GM23338 (cell line): ENCODE measurements around the gene HACL1. TPM values are rescaled to one million over a fixed set of nuclear protein-coding genes. Genes with fewer than 3 reads are reported as not detected.
A peak's percentile ranks its signal among the peaks of the same experiment; 100 is the strongest.

Experiments used
- ATAC-seq: fragments of 200-7000 bp; cut with Tn5 transposase; 3 replicates; pipeline ENCODE4 v1.9.1; 2020
- DNase-seq: peaks from one replicate; pipeline ENCODE4 v3.0.0-alpha.2; 2015; ENCODE audit warnings: low spot score
- H2AFZ ChIP-seq: fragments of 200-600 bp; sonication (generic); 2 replicates; pipeline ENCODE4 v1.8.0; 2016; ENCODE audit warnings: antibody characterized with exemption, mild to moderate bottlenecking, moderate library complexity
- H3F3A ChIP-seq: fragments of 200-600 bp; sonication (generic); replicated peaks from 2 replicates; pipeline ENCODE4 v1.8.0; 2017; ENCODE audit warnings: antibody characterized with exemption, mixed run types, low read depth
- H3K27ac ChIP-seq: fragments of 200-600 bp; sonication (generic); 2 replicates; pipeline ENCODE4 v1.6.1; 2016; ENCODE audit warnings: low read depth
- H3K27me3 ChIP-seq: fragments of 200-600 bp; sonication (generic); 2 replicates; pipeline ENCODE4 v1.8.0; 2016; ENCODE audit warnings: mild to moderate bottlenecking, mixed run types, moderate library complexity; ENCODE audit not compliant: insufficient read depth
- H3K36me3 ChIP-seq: fragments of 200-600 bp; sonication (generic); 2 replicates; pipeline ENCODE4 v1.8.0; 2016; ENCODE audit warnings: mild to moderate bottlenecking; ENCODE audit not compliant: insufficient read depth
- H3K4me1 ChIP-seq: fragments of 200-600 bp; sonication (generic); 2 replicates; pipeline ENCODE4 v1.8.0; 2016; ENCODE audit warnings: mild to moderate bottlenecking, moderate library complexity; ENCODE audit not compliant: insufficient read depth
- H3K4me2 ChIP-seq: fragments of 200-600 bp; sonication (generic); 2 replicates; pipeline ENCODE4 v1.7.1; 2017; ENCODE audit warnings: mixed run types
- H3K4me3 ChIP-seq: fragments of 200-600 bp; sonication (generic); 2 replicates; pipeline ENCODE4 v1.6.1; 2016; ENCODE audit warnings: mixed run types
- H3K79me2 ChIP-seq: fragments of 200-600 bp; sonication (generic); replicated peaks from 2 replicates; pipeline ENCODE4 v1.8.0; 2017; ENCODE audit warnings: mild to moderate bottlenecking; ENCODE audit not compliant: insufficient read depth
- H3K9me2 ChIP-seq: fragments of 200-600 bp; sonication (generic); 2 replicates; pipeline ENCODE4 v1.8.0; 2017; ENCODE audit not compliant: insufficient read depth
- H4K20me1 ChIP-seq: fragments of 200-600 bp; sonication (generic); replicated peaks from 2 replicates; pipeline ENCODE4 v1.8.0; 2017; ENCODE audit warnings: mild to moderate bottlenecking; ENCODE audit not compliant: insufficient read depth
- H3K27ac Mint-ChIP-seq: 2 replicates; pipeline ENCODE4 v1.8.0; 2020; ENCODE audit warnings: inconsistent platforms, mild to moderate bottlenecking, moderate library complexity, mixed read lengths
- H3K27me3 Mint-ChIP-seq: 3 replicates; pipeline ENCODE4 v1.8.0; 2022; ENCODE audit warnings: low read depth, mild to moderate bottlenecking, moderate library complexity, mixed read lengths, inconsistent platforms; ENCODE audit not compliant: insufficient read depth, poor library complexity
- H3K36me3 Mint-ChIP-seq: 3 replicates; pipeline ENCODE4 v1.8.0; 2021; ENCODE audit warnings: low read depth, mild to moderate bottlenecking, inconsistent platforms, moderate library complexity, mixed read lengths
- H3K4me1 Mint-ChIP-seq: 3 replicates; pipeline ENCODE4 v1.8.0; 2020; ENCODE audit warnings: mild to moderate bottlenecking, inconsistent platforms, mixed read lengths
- H3K4me3 Mint-ChIP-seq: 3 replicates; pipeline ENCODE4 v1.8.0; 2021; ENCODE audit warnings: moderate library complexity, mild to moderate bottlenecking, inconsistent platforms, mixed read lengths
- H3K9me3 Mint-ChIP-seq: 3 replicates; pipeline ENCODE4 v1.8.0; 2020; ENCODE audit warnings: moderate library complexity, mild to moderate bottlenecking, inconsistent platforms, mixed read lengths
- CREB1 ChIP-seq: fragments of 250-450 bp; sonication (Bioruptor Pico); IDR thresholded peaks from 2 replicates; pipeline ENCODE4 v1.5.0; 2020; ENCODE audit warnings: low read depth, mild to moderate bottlenecking, moderate library complexity
- EZH2phosphoT487 ChIP-seq: fragments of 200-600 bp; sonication (generic); IDR thresholded peaks from one replicate; pipeline ENCODE4 v1.8.1; 2018; ENCODE audit warnings: antibody characterized with exemption; ENCODE audit not compliant: unreplicated experiment
- JUNB ChIP-seq: IDR thresholded peaks from one replicate; pipeline ENCODE4 v1.6.1; 2016; ENCODE audit warnings: antibody characterized with exemption; ENCODE audit not compliant: unreplicated experiment
- NANOG ChIP-seq: IDR thresholded peaks from 2 replicates; pipeline ENCODE4 v1.6.1; 2016; ENCODE audit warnings: antibody characterized with exemption, borderline replicate concordance
- POLR2AphosphoS5 ChIP-seq: IDR thresholded peaks from 2 replicates; pipeline ENCODE4 v1.6.1; 2016; ENCODE audit warnings: antibody characterized with exemption, low read depth
- ZNF114 ChIP-seq: fragments of 250-450 bp; sonication (Bioruptor Pico); IDR thresholded peaks from 2 replicates; pipeline ENCODE4 v1.5.0; 2020; ENCODE audit warnings: mild to moderate bottlenecking, moderate library complexity
- ZNF331 ChIP-seq: fragments of 250-450 bp; sonication (Bioruptor Pico); IDR thresholded peaks from 2 replicates; pipeline ENCODE4 v1.5.0; 2020; ENCODE audit warnings: low read depth, mild to moderate bottlenecking, moderate library complexity
- polyA plus RNA-seq: library from polyadenylated mRNA; unstranded; fragments of >200 nt; fragmentation: Nextera tagmentation; extraction: Ambion mirVana; gene quantifications from 2 replicates; pipeline ENCODE4 v1.2.1, GENCODE V29; 2016
- total RNA-seq: library from RNA; depleted of rRNA; stranded (reverse); fragments of >200 nt; shearing (Covaris generic); gene quantifications from 2 replicates; pipeline ENCODE4 v1.2.3, GENCODE V29; 2014
- TF ChIP-seq, protein P1 (sequence below): IDR thresholded peaks from one replicate; pipeline ENCODE4 v1.6.1; 2018; ENCODE audit warnings: antibody characterized with exemption; ENCODE audit not compliant: unreplicated experiment
- TF ChIP-seq, protein P2 (sequence below), 2 experiments: fragments of 200-600 bp in 1 of 2; sonication (generic) in 1 of 2; conservative IDR thresholded peaks; 2 replicates each; pipeline versions ENCODE4 v1.5.1 to v1.6.1; 2016 to 2017; ENCODE audit warnings: antibody characterized with exemption in 2 of 2, low read depth in 2 of 2, mild to moderate bottlenecking in 2 of 2, moderate library complexity in 1 of 2

Gene HACL1
- total and polyA plus RNA-seq, 2 experiments from 2014 or later = 19.6 to 33.5 TPM

DNA sequence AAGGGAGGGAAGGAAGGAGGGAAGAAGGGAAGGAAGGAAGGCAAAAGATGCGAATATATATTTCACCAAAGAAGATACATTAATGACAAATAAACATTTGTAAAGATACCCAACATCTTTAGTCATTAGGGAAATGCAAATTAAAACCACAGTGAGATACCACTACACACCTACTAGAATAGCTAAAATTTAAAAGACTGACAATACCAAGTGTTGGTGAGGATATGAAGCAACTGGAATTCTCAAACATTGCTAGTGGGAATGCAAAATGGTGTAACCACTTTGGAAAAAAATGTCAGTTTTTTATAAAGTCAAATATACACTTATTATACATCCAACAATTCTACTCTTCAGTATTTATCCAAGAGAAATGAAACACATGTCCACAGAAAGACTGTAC is 75.6 kb downstream of the HACL1 start (continued):
- TF ChIP-seq, protein P1, sequence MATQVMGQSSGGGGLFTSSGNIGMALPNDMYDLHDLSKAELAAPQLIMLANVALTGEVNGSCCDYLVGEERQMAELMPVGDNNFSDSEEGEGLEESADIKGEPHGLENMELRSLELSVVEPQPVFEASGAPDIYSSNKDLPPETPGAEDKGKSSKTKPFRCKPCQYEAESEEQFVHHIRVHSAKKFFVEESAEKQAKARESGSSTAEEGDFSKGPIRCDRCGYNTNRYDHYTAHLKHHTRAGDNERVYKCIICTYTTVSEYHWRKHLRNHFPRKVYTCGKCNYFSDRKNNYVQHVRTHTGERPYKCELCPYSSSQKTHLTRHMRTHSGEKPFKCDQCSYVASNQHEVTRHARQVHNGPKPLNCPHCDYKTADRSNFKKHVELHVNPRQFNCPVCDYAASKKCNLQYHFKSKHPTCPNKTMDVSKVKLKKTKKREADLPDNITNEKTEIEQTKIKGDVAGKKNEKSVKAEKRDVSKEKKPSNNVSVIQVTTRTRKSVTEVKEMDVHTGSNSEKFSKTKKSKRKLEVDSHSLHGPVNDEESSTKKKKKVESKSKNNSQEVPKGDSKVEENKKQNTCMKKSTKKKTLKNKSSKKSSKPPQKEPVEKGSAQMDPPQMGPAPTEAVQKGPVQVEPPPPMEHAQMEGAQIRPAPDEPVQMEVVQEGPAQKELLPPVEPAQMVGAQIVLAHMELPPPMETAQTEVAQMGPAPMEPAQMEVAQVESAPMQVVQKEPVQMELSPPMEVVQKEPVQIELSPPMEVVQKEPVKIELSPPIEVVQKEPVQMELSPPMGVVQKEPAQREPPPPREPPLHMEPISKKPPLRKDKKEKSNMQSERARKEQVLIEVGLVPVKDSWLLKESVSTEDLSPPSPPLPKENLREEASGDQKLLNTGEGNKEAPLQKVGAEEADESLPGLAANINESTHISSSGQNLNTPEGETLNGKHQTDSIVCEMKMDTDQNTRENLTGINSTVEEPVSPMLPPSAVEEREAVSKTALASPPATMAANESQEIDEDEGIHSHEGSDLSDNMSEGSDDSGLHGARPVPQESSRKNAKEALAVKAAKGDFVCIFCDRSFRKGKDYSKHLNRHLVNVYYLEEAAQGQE = no peak
- TF ChIP-seq CREB1 (no peak), POLR2AphosphoS5 (no peak)

DNA sequence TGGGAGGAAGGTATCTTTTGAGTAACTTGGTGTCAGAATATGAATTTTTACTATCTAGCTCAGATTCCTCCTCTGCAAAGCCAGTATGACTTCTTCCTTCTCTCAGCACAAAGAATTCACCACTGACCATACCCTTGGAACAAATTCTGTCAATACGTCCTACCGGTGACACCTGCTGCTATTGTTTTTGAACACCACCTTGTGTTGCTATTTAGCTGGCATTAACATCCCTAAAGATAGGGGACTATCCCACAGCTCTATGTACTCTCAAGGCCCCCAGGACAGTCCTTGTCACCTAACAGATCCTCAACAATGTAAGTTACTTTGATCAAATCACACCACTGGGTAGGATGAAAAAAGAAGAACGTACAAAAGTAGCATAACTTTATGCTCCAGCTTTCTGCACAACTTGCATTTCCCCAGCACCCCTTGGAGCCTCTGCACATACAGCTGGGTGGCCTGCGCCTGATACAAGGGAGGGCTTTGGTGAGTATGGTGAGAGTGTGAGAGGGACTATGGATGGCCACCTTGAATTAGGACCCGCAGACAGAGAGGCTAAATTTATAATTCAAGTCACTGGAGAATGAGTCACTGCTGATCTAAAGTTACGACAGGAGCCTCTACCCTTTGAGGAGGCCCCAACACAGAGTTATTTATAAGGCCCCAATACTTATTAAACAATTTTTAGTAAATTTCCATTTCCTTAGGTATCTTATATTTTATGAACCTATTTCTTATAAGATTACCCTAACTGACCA is 77.5 kb downstream of the HACL1 start:
- H2AFZ ChIP-seq = no peak overlapping the region
- no peaks in the 10 kb centered on the region; the same call in 2 of the 3 replicates for H3K9me3 Mint-ChIP-seq
- peak; percentile 26 for DNase-seq

GRCh38 chr3:15522016-15522415 is 79.4 kb downstream of the HACL1 start:
- H3K4me1 Mint-ChIP-seq = peaks cover 28% of the 10 kb centered on the region
- ATAC-seq (no peak), DNase-seq (no peak)
- Histone ChIP-seq H3K4me1 (peaks cover 10% of the 10 kb centered on the region), H3K27ac (no peak overlapping the region), H2AFZ (no peak overlapping the region), H4K20me1 (no peaks in the 10 kb centered on the region), H3K4me2 (peak overlapping the region; percentile 69), H3F3A (no peaks in the 10 kb centered on the region), H3K79me2 (no peaks in the 10 kb centered on the region), H3K27me3 (peaks cover 21% of the 10 kb centered on the region), H3K36me3 (no peaks in the 10 kb centered on the region), H3K4me3 (no peak overlapping the region; the same call in 1 of the 2 replicates), H3K9me2 (no peaks in the 10 kb centered on the region; the same call in 1 of the 2 replicates)
- no peaks in the 10 kb centered on the region; the same call in 2 of the 3 replicates for H3K9me3 Mint-ChIP-seq
- no peak overlapping the region for H3K27ac Mint-ChIP-seq
- H3K27me3 Mint-ChIP-seq = peaks cover 27% of the 10 kb centered on the region
- no peak overlapping the region; the same call in 2 of the 3 replicates for H3K4me3 Mint-ChIP-seq
- no peaks in the 10 kb centered on the region for H3K36me3 Mint-ChIP-seq
- TF ChIP-seq NANOG = no peak
- TF ChIP-seq EZH2phosphoT487 = no peak
- TF ChIP-seq ZNF331 = no peak
- TF ChIP-seq, protein P1 = no peak

More for the DNA sequence above, 77.5 kb downstream of the HACL1 start:
- Mint-ChIP-seq H3K27me3 (peaks cover 27% of the 10 kb centered on the region), H3K36me3 (no peaks in the 10 kb centered on the region), H3K27ac (no peak overlapping the region), H3K4me3 (no peak overlapping the region), H3K4me1 (peaks cover 32% of the 10 kb centered on the region)
- no peaks in the 10 kb centered on the region for H3F3A ChIP-seq
- peaks cover 10% of the 10 kb centered on the region for H3K4me1 ChIP-seq
- H4K20me1 ChIP-seq = no peaks in the 10 kb centered on the region
- H3K79me2 ChIP-seq = no peaks in the 10 kb centered on the region
- no peak overlapping the region for H3K4me2 ChIP-seq
- H3K4me3 ChIP-seq = no peak overlapping the region
- H3K9me2 ChIP-seq = no peaks in the 10 kb centered on the region; the same call in 1 of the 2 replicates
- no peak for TF ChIP-seq ZNF114 (CRISPR knock-in tag)
- TF ChIP-seq JUNB = no peak
- TF ChIP-seq, protein P2, sequence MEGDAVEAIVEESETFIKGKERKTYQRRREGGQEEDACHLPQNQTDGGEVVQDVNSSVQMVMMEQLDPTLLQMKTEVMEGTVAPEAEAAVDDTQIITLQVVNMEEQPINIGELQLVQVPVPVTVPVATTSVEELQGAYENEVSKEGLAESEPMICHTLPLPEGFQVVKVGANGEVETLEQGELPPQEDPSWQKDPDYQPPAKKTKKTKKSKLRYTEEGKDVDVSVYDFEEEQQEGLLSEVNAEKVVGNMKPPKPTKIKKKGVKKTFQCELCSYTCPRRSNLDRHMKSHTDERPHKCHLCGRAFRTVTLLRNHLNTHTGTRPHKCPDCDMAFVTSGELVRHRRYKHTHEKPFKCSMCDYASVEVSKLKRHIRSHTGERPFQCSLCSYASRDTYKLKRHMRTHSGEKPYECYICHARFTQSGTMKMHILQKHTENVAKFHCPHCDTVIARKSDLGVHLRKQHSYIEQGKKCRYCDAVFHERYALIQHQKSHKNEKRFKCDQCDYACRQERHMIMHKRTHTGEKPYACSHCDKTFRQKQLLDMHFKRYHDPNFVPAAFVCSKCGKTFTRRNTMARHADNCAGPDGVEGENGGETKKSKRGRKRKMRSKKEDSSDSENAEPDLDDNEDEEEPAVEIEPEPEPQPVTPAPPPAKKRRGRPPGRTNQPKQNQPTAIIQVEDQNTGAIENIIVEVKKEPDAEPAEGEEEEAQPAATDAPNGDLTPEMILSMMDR (conservative IDR thresholded peaks at IDR 0.05; ENCODE audit: low read depth in 2 of 2) = peak in 1 of 2 experiments; percentile 14; a peak in 1 of 4 replicates
- no peaks in the 10 kb centered on the region for H3K36me3 ChIP-seq
- no peak overlapping the region for H3K27ac ChIP-seq
- ATAC-seq = no peak; the same call in 2 of the 3 replicates
- peaks cover 21% of the 10 kb centered on the region for H3K27me3 ChIP-seq
